ENCODE data around the gene ALKBH6.

DNA sequence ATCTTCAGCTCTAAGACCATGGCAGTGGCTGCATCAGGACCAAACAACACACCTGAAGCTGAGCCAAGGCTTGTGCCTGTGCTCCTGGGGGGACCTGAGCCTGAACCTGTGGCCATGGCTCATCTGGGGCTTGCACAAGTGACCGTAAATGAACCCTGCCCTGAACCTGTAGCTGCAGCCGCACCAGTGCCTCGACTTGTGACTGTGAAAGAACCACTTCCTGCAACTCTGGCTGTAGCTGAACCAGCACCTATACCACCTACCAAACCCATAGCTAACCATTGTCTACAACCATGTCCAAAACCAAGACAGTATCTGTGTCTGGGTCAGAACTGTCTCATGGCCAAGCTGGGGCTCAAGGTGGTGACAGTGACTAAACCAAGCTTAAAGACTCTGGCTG lies 47.2 kb downstream of the ALKBH6 start:
- TF ChIP-seq GATA2 (IDR thresholded peaks at IDR 0.05; ENCODE audit: low read depth, low read length) (no peak), GATA3 (IDR thresholded peaks at IDR 0.05; ENCODE audit: low read depth, low read length) (no peak)

All from SH-SY5Y (cell line).